H9 (cell line): ENCODE results near the gene LAMB1. TPM values are rescaled to one million over a fixed set of nuclear protein-coding genes. Genes with fewer than 3 reads are reported as not detected.

ENCODE experiments used
- DNase-seq: peaks from one replicate; pipeline ENCODE4 v3.0.0-alpha.2; 2017
- H2AFZ ChIP-seq: one replicate; pipeline ENCODE4 v1.6.1; 2013; ENCODE audit warnings: mild to moderate bottlenecking, low read length, control low read depth, moderate library complexity
- H2AK5ac ChIP-seq: 2 replicates; pipeline ENCODE4 v1.6.1; 2013; ENCODE audit warnings: low read length, control low read depth, mixed read lengths; ENCODE audit not compliant: insufficient read length
- H2BK120ac ChIP-seq: one replicate; pipeline ENCODE4 v1.6.1; 2013; ENCODE audit warnings: low read depth, mild to moderate bottlenecking, low read length, control low read depth, inconsistent platforms; ENCODE audit not compliant: poor library complexity, severe bottlenecking
- H2BK12ac ChIP-seq: 2 replicates; pipeline ENCODE4 v1.6.1; 2013; ENCODE audit warnings: low read length, control low read depth, mixed read lengths, low read depth; ENCODE audit not compliant: insufficient read length
- H2BK15ac ChIP-seq: 2 replicates; pipeline ENCODE4 v1.6.1; 2013; ENCODE audit warnings: low read depth, low read length, control low read depth
- H2BK20ac ChIP-seq: one replicate; pipeline ENCODE4 v1.6.1; 2013; ENCODE audit warnings: low read depth, mild to moderate bottlenecking, low read length, control low read depth, inconsistent platforms; ENCODE audit not compliant: poor library complexity, severe bottlenecking
- H2BK5ac ChIP-seq: 2 replicates; pipeline ENCODE4 v1.6.1; 2013; ENCODE audit warnings: low read length, control low read depth, mixed read lengths; ENCODE audit not compliant: insufficient read length
- H3K14ac ChIP-seq: 2 replicates; pipeline ENCODE4 v1.6.1; 2013; ENCODE audit warnings: low read length, control low read depth; ENCODE audit not compliant: insufficient read depth
- H3K18ac ChIP-seq: 2 replicates; pipeline ENCODE4 v1.6.1; 2013; ENCODE audit warnings: low read depth, mild to moderate bottlenecking, mixed read lengths, low read length, control low read depth; ENCODE audit not compliant: insufficient read length
- H3K23ac ChIP-seq: 2 replicates; pipeline ENCODE4 v1.6.1; 2013; ENCODE audit warnings: low read length, control low read depth, mixed read lengths, low read depth; ENCODE audit not compliant: insufficient read length
- H3K23me2 ChIP-seq: 2 replicates; pipeline ENCODE4 v1.6.1; 2013; ENCODE audit warnings: low read depth, mild to moderate bottlenecking, mixed read lengths, low read length, control low read depth; ENCODE audit not compliant: insufficient read length, poor library complexity, severe bottlenecking
- H3K27ac ChIP-seq: 2 replicates; pipeline ENCODE4 v1.5.1; 2013; ENCODE audit warnings: low read length, control low read depth, mixed read lengths, low read depth; ENCODE audit not compliant: insufficient read length
- H3K27me3 ChIP-seq: 2 replicates; pipeline ENCODE4 v1.6.1; 2013; ENCODE audit warnings: low read length, control low read depth, inconsistent platforms; ENCODE audit not compliant: insufficient read depth
- H3K4ac ChIP-seq: 2 replicates; pipeline ENCODE4 v1.6.1; 2013; ENCODE audit warnings: low read depth, mild to moderate bottlenecking, control low read depth, inconsistent platforms, low read length, moderate library complexity
- H3K4me1 ChIP-seq: 2 replicates; pipeline ENCODE4 v1.6.1; 2013; ENCODE audit warnings: low read length, control low read depth, inconsistent platforms; ENCODE audit not compliant: insufficient read depth
- H3K4me2 ChIP-seq: 2 replicates; pipeline ENCODE4 v1.6.1; 2013; ENCODE audit warnings: low read length, control low read depth, mixed read lengths; ENCODE audit not compliant: insufficient read length, insufficient read depth
- H3K56ac ChIP-seq: 2 replicates; pipeline ENCODE4 v1.6.1; 2013; ENCODE audit warnings: low read depth, mild to moderate bottlenecking, mixed read lengths, low read length, control low read depth; ENCODE audit not compliant: insufficient read length
- H3K79me1 ChIP-seq: 2 replicates; pipeline ENCODE4 v1.6.1; 2013; ENCODE audit warnings: low read depth, mild to moderate bottlenecking, moderate library complexity, low read length, control low read depth, inconsistent platforms; ENCODE audit not compliant: insufficient read depth, poor library complexity, severe bottlenecking
- H3K79me2 ChIP-seq: 2 replicates; pipeline ENCODE4 v1.6.1; 2013; ENCODE audit warnings: low read length, control low read depth, inconsistent platforms; ENCODE audit not compliant: insufficient read depth
- H3K9ac ChIP-seq: 2 replicates; pipeline ENCODE4 v1.6.1; 2013; ENCODE audit warnings: low read length, control low read depth, mixed read lengths; ENCODE audit not compliant: insufficient read length; ENCODE audit errors: extremely low read depth
- H3K9me3 ChIP-seq: one replicate; pipeline ENCODE4 v1.6.1; 2013; ENCODE audit warnings: low read depth, low read length, inconsistent platforms; ENCODE audit not compliant: control insufficient read depth
- H3T11ph ChIP-seq: one replicate; pipeline ENCODE4 v1.6.1; 2013; ENCODE audit warnings: mild to moderate bottlenecking, low read length, control low read depth, inconsistent platforms
- H4K20me1 ChIP-seq: one replicate; pipeline ENCODE4 v1.6.1; 2013; ENCODE audit not compliant: control insufficient read depth, insufficient read length, insufficient read depth
- H4K5ac ChIP-seq: 2 replicates; pipeline ENCODE4 v1.6.1; 2013; ENCODE audit warnings: low read depth, mild to moderate bottlenecking, mixed read lengths, low read length, control low read depth; ENCODE audit not compliant: insufficient read length
- H4K8ac ChIP-seq: replicated peaks from 2 replicates; pipeline ENCODE4 v1.6.1; 2013; ENCODE audit warnings: low read length, control low read depth, mixed read lengths, low read depth; ENCODE audit not compliant: insufficient read length
- H4K91ac ChIP-seq: 2 replicates; pipeline ENCODE4 v1.6.1; 2013; ENCODE audit warnings: low read depth, mild to moderate bottlenecking, moderate library complexity, mixed read lengths, low read length, control low read depth; ENCODE audit not compliant: insufficient read length
- H3K27ac Mint-ChIP-seq, 3 experiments: 2 replicates in 2 of 3; 3 replicates in 1 of 3; pipeline ENCODE4 v1.8.0; 2020 to 2021; ENCODE audit warnings: mixed read lengths in 3 of 3, mild to moderate bottlenecking in 1 of 3, moderate library complexity in 1 of 3
- H3K27me3 Mint-ChIP-seq: 2 replicates; pipeline ENCODE4 v1.8.0; 2021; ENCODE audit warnings: low read depth, mild to moderate bottlenecking, moderate library complexity, mixed read lengths
- H3K36me3 Mint-ChIP-seq, 3 experiments: 2 replicates in 2 of 3; 3 replicates in 1 of 3; pipeline ENCODE4 v1.8.0; 2020 to 2021; ENCODE audit warnings: low read depth in 3 of 3, mixed read lengths in 3 of 3; ENCODE audit not compliant: insufficient read depth in 1 of 3
- H3K4me1 Mint-ChIP-seq, 2 experiments: 2 replicates each; pipeline ENCODE4 v1.8.0; 2020; ENCODE audit warnings: mixed read lengths in 2 of 2
- H3K4me3 Mint-ChIP-seq, 2 experiments: 2 replicates in 1 of 2; 3 replicates in 1 of 2; pipeline ENCODE4 v1.8.0; 2020 to 2021; ENCODE audit warnings: mild to moderate bottlenecking in 2 of 2, mixed read lengths in 2 of 2, moderate library complexity in 1 of 2
- H3K9me3 Mint-ChIP-seq, 2 experiments: 2 replicates in 1 of 2; 3 replicates in 1 of 2; pipeline ENCODE4 v1.8.0; 2020; ENCODE audit warnings: mild to moderate bottlenecking in 2 of 2, mixed read lengths in 2 of 2, moderate library complexity in 1 of 2
- CTCF ChIP-seq: fragments of 200-600 bp; sonication (generic); conservative IDR thresholded peaks from 3 replicates; pipeline ENCODE4 v1.8.0; 2021; ENCODE audit warnings: antibody characterized with exemption, mild to moderate bottlenecking
- WGBS: extraction: QIAGEN DNeasy Blood & Tissue Kit; methylation state at CpG from one replicate; pipeline ENCODE4 v1.1.7; 2013; ENCODE audit warnings: missing lambda C conversion rate, low lambda C conversion rate, mixed read lengths; ENCODE audit not compliant: insufficient read length; ENCODE audit errors: extremely low coverage; 5-methylcytosine and 5-hydroxymethylcytosine counted together
- total RNA-seq: library from RNA; stranded (reverse); gene quantifications from 2 replicates; pipeline ENCODE4 v1.2.1, GENCODE V29; 2021

LAMB1 gene
- total RNA-seq, 1 experiment from 2014 or later = 75.8 TPM

DNA sequence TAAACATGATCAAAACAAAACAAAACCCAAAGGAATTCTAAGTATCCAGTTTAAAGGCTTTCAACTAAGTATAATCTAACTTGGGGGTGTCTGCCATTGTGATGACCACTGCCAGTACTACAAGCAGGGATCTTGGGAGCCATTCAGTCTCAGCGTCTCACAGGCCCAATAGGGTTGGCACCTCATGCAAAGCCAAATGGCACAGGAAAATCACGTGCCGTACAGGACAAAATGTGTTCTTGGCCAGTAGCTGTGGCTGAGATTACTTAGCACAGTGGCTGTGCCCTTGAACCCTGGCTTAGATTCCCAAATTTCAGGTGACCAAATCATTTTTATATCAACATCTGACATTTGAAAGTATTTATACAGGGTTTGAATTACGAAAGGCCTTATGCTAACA, 62.0 kb downstream of the LAMB1 start:
- Histone ChIP-seq H3K79me2 (no peaks in the 10 kb centered on the region), H2BK15ac (no peak overlapping the region), H3K9me3 (no peaks in the 10 kb centered on the region), H3K4me1 (no peaks in the 10 kb centered on the region), H3K27me3 (no peaks in the 10 kb centered on the region), H2AK5ac (no peak overlapping the region), H3K56ac (no peak overlapping the region), H3K4ac (no peak overlapping the region), H3K9ac (no peak overlapping the region), H4K20me1 (peaks cover 3% of the 10 kb centered on the region), H2AFZ (no peak overlapping the region), H3K23me2 (no peaks in the 10 kb centered on the region), H3K23ac (no peak overlapping the region), H3K14ac (no peak overlapping the region), H3K27ac (no peak overlapping the region), H4K91ac (no peak overlapping the region), H3T11ph (no peak overlapping the region), H2BK120ac (no peak overlapping the region), H2BK20ac (no peak overlapping the region), H3K4me2 (no peak overlapping the region), H3K18ac (no peak overlapping the region), H4K5ac (no peak overlapping the region), H2BK5ac (no peak overlapping the region), H3K79me1 (no peaks in the 10 kb centered on the region), H2BK12ac (no peak overlapping the region), H4K8ac (no peak overlapping the region)
- Mint-ChIP-seq H3K27me3 (no peaks in the 10 kb centered on the region), H3K4me3 (no peak overlapping the region), H3K4me1 (peaks cover 20 to 24% of the 10 kb centered on the region in 2 experiments), H3K36me3 (peaks cover 2 to 60% (median 36%) of the 10 kb centered on the region in 3 experiments; a peak in 6 of 7 replicates), H3K9me3 (no peaks in the 10 kb centered on the region), H3K27ac (no peak overlapping the region)
- no peak for TF ChIP-seq CTCF
- no CpG with 5 or more reads among the region's 4 CpGs for WGBS
- no peak for DNase-seq
